ENCODE results near the gene ZNF502. TPM values are rescaled to one million over a fixed set of nuclear protein-coding genes. Genes with fewer than 3 reads are reported as not detected.

ZNF502 gene
- total RNA-seq, 2 donors from 2014 or later, result 2.3 to 3.1 TPM

DNA sequence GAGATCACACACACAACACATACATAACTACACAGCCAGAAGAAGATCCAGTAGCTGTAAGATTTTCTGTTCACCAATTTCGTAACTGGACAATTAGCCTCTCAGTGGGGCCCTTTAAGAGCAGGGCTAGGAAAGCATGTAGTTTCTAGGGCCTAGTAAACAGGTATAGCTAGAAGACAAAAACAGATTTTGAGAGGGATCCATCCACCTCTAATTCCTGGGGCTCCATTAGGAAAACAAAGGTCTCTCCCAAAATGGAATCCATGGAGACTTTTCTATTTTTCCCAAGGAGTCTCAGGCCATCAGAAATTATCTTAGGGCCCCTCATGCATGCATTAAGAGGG is 59.6 kb downstream of the ZNF502 start:
- TF ChIP-seq, protein P1, sequence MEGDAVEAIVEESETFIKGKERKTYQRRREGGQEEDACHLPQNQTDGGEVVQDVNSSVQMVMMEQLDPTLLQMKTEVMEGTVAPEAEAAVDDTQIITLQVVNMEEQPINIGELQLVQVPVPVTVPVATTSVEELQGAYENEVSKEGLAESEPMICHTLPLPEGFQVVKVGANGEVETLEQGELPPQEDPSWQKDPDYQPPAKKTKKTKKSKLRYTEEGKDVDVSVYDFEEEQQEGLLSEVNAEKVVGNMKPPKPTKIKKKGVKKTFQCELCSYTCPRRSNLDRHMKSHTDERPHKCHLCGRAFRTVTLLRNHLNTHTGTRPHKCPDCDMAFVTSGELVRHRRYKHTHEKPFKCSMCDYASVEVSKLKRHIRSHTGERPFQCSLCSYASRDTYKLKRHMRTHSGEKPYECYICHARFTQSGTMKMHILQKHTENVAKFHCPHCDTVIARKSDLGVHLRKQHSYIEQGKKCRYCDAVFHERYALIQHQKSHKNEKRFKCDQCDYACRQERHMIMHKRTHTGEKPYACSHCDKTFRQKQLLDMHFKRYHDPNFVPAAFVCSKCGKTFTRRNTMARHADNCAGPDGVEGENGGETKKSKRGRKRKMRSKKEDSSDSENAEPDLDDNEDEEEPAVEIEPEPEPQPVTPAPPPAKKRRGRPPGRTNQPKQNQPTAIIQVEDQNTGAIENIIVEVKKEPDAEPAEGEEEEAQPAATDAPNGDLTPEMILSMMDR (IDR thresholded peaks at IDR 0.05), result no peak
- Histone ChIP-seq H3K4me3 (no peak overlapping the region), H3K36me3 (no peaks in the 10 kb centered on the region), H3K9me3 (peaks cover 0 to 19% of the 10 kb centered on the region in 2 donors), H3K27ac (no peak overlapping the region), H3K27me3 (no peaks in the 10 kb centered on the region), H3K4me1 (no peaks in the 10 kb centered on the region)
- DNase-seq (ENCODE audit: low spot score), result no peak

Other genes starting within 250 kb of the ZNF502 start
- 1 to 10 TPM; 5.1 to 5.9 TPM for gene ZNF445, start 235.0 kb upstream of the ZNF502 start, total RNA-seq
- 1 to 10 TPM; 2.1 to 3.4 TPM for gene ZKSCAN7, start 157.5 kb upstream of the ZNF502 start, total RNA-seq
- gene ZNF660, start 127.7 kb upstream of the ZNF502 start, total RNA-seq, result 1 to 10 TPM in 1 of 2 donors, under 1 TPM in 1; 0.67 to 1.1 TPM
- gene ZNF197, start 87.6 kb upstream of the ZNF502 start, total RNA-seq, result 10 to 100 TPM; 11.8 to 12.3 TPM
- gene ZNF35, start 63.9 kb upstream of the ZNF502 start, total RNA-seq, result 1 to 10 TPM; 7.9 to 8.4 TPM
- 1 to 10 TPM; 2.8 to 3.1 TPM for gene ZNF501, start 17.0 kb downstream of the ZNF502 start, total RNA-seq
- 10 to 100 TPM; 21.1 to 26.8 TPM for gene KIAA1143, start 49.0 kb downstream of the ZNF502 start, total RNA-seq
- gene KIF15, start 49.1 kb downstream of the ZNF502 start, total RNA-seq, result under 1 TPM; 0.24 to 0.63 TPM
- gene TMEM42, start 149.3 kb downstream of the ZNF502 start, total RNA-seq, result 10 to 100 TPM in 1 of 2 donors, 1 to 10 TPM in 1; 9.8 to 11.2 TPM
- not detected for gene TGM4, start 161.9 kb downstream of the ZNF502 start, total RNA-seq

All from right atrium auricular region (tissue), 2 donors.